Progenitor cell of endocrine pancreas (in vitro differentiated cells): ENCODE measurements around the gene DIS3L2. TPM values are rescaled to one million over a fixed set of nuclear protein-coding genes. Genes with fewer than 3 reads are reported as not detected.

ENCODE experiments used
- DNase-seq: peaks from one replicate; pipeline ENCODE4 v3.0.0; 2021; ENCODE audit warnings: low spot score; ENCODE audit not compliant: unreplicated experiment
- H3K27ac Mint-ChIP-seq: 2 replicates; pipeline ENCODE4 v1.8.0; 2021; ENCODE audit warnings: mild to moderate bottlenecking, moderate library complexity, mixed read lengths
- H3K27me3 Mint-ChIP-seq: 2 replicates; pipeline ENCODE4 v1.8.0; 2021; ENCODE audit warnings: mixed read lengths
- H3K36me3 Mint-ChIP-seq: 2 replicates; pipeline ENCODE4 v1.8.0; 2022; ENCODE audit warnings: mixed read lengths; ENCODE audit not compliant: insufficient read depth
- H3K4me1 Mint-ChIP-seq: 2 replicates; pipeline ENCODE4 v1.8.0; 2021; ENCODE audit warnings: low read depth, mixed read lengths
- H3K4me3 Mint-ChIP-seq: 2 replicates; pipeline ENCODE4 v1.8.0; 2021; ENCODE audit warnings: low read depth, mild to moderate bottlenecking, moderate library complexity, mixed read lengths
- H3K9me3 Mint-ChIP-seq: 2 replicates; pipeline ENCODE4 v1.8.0; 2021; ENCODE audit warnings: low read depth, mixed read lengths
- CTCF ChIP-seq: fragments of 200-600 bp; sonication (generic); IDR thresholded peaks from one replicate; pipeline ENCODE4 v1.5.0; 2021; ENCODE audit warnings: antibody characterized with exemption, mild to moderate bottlenecking; ENCODE audit not compliant: unreplicated experiment
- total RNA-seq: library from RNA; stranded (reverse); gene quantifications from 2 replicates; pipeline ENCODE4 v1.2.1, GENCODE V29; 2021

DIS3L2 gene
- total RNA-seq, 1 donor from 2014 or later, result 59.3 TPM

- H3K4me3 Mint-ChIP-seq, result no peak overlapping the region
- H3K36me3 Mint-ChIP-seq, result peaks cover 42% of the 10 kb centered on the region
- H3K27me3 Mint-ChIP-seq, result no peaks in the 10 kb centered on the region
- no peaks in the 10 kb centered on the region for H3K4me1 Mint-ChIP-seq
- DNase-seq, result no peak
- H3K27ac Mint-ChIP-seq, result no peak overlapping the region
- peaks cover 36% of the 10 kb centered on the region for H3K9me3 Mint-ChIP-seq
- no peak for TF ChIP-seq CTCF
These were observed 133.4 kb downstream of the DIS3L2 start for GRCh38 chr2:232094883-232095282.

DNA sequence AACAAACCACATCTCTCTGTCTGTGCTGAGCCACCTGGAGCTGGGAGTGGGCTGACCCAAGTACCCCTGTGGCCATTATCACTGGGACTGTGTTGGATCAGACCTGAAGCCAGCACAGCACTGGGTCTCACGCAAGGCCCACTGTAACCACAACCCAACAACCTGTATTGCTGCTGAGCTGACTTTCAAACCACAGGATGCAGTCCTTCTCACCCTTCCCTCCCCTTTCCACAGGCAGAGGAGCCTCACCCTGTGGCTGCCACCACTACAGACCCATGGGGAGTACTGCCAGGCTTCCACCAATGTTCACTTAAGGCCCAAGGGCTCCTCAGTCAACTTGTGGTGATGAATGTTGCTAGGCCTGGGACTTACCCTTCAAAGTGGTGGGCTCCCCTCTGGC is 135.7 kb downstream of the DIS3L2 start:
- H3K4me1 Mint-ChIP-seq, result no peaks in the 10 kb centered on the region
- H3K36me3 Mint-ChIP-seq, result peaks cover 33% of the 10 kb centered on the region
- no peak overlapping the region for H3K27ac Mint-ChIP-seq
- no peak overlapping the region for H3K4me3 Mint-ChIP-seq
- no peak for TF ChIP-seq CTCF
- no peaks in the 10 kb centered on the region for H3K27me3 Mint-ChIP-seq
- no peak for DNase-seq
- H3K9me3 Mint-ChIP-seq, result peaks cover 30% of the 10 kb centered on the region

DNA sequence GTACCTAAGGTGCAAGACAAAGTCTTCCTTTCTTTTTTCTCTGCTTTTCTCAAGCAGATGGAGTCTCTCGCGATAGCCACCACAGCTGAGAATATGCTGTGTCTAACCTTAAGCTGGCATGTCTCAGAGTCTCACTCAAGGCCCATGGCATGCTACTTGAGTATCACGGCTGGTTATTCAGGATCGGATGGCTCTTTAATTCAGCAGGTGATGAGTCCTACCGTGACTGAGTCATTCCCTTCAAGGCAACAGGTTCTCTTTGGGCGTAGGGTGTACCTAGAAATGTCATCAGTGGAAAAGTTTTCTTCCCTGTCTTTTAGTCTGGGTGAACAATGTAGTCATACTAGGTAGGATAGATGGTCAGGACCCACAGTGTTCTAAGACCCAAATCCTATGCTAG is 136.2 kb downstream of the DIS3L2 start:
- Mint-ChIP-seq H3K4me1 (no peaks in the 10 kb centered on the region), H3K27ac (no peak overlapping the region), H3K9me3 (peaks cover 26% of the 10 kb centered on the region), H3K36me3 (peaks cover 32% of the 10 kb centered on the region), H3K27me3 (no peaks in the 10 kb centered on the region), H3K4me3 (no peak overlapping the region)
- TF ChIP-seq CTCF, result no peak
- no peak for DNase-seq

- Mint-ChIP-seq H3K4me3 (no peak overlapping the region), H3K27ac (no peak overlapping the region), H3K36me3 (peaks cover 11% of the 10 kb centered on the region), H3K9me3 (peaks cover 9% of the 10 kb centered on the region), H3K4me1 (no peaks in the 10 kb centered on the region), H3K27me3 (no peaks in the 10 kb centered on the region)
- no peak for DNase-seq
- no peak for TF ChIP-seq CTCF
These were observed 140.9 kb downstream of the DIS3L2 start for GRCh38 chr2:232102380-232102779.

DNA sequence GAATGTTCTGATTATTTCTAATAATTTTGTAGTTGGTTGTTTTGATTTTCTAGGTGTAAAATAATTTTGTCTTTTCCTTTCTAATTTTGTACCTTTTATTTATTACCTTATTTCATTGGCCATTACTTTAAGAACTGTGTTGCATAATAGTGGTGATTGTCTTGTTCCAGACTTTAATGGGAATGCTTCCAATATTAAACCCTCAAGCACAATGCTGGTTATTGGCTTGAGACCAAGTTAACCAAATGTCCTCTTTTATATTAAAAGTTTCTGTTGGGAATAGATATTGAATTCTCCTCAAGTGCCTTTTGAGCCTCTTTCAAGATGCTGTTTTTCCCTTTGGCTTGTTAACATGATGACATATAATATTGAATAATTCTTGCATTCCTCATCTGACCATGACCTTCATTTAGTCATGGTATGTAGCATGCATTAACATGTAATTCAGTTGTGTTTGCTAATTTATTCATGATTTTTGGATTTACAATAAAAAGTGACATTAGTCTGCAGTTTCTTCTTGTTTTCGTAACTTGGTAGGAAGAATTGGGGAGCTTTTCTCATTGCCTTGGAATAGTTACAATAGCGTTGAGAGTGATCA is 141.7 kb downstream of the DIS3L2 start:
- Mint-ChIP-seq H3K4me3 (no peak overlapping the region), H3K27ac (no peak overlapping the region), H3K4me1 (no peaks in the 10 kb centered on the region), H3K36me3 (peaks cover 8% of the 10 kb centered on the region), H3K9me3 (peaks cover 9% of the 10 kb centered on the region), H3K27me3 (no peaks in the 10 kb centered on the region)
- no peak for TF ChIP-seq CTCF
- no peak for DNase-seq
